Measurements from ENCODE around the gene NCOA5.

The NCOA5 gene

GRCh38 chr20:46119547-46119946 lies 29.8 kb upstream of the NCOA5 start:
- TF ChIP-seq CTCF (conservative IDR thresholded peaks at IDR 0.05; ENCODE audit: low read depth, low read length): no peak
- H3K4me3 ChIP-seq (ENCODE audit: low read length): no peak overlapping the region
- no peak for DNase-seq (ENCODE audit: low read depth)

- TF ChIP-seq CTCF (conservative IDR thresholded peaks at IDR 0.05; ENCODE audit: low read depth, low read length): no peak
- no peak for DNase-seq (ENCODE audit: low read depth)
- no peak overlapping the region for H3K4me3 ChIP-seq (ENCODE audit: low read length)
Observed at GRCh38 chr20:46119028-46119546, 29.3 kb upstream of the NCOA5 start.

GRCh38 chr20:46118481-46119020 lies 28.8 kb upstream of the NCOA5 start:
- no peak for DNase-seq (ENCODE audit: low read depth)
- H3K4me3 ChIP-seq (ENCODE audit: low read length): peak overlapping the region; percentile 20
- TF ChIP-seq CTCF (conservative IDR thresholded peaks at IDR 0.05; ENCODE audit: low read depth, low read length): no peak

- TF ChIP-seq CTCF (conservative IDR thresholded peaks at IDR 0.05; ENCODE audit: low read depth, low read length): no peak
- DNase-seq (ENCODE audit: low read depth): no peak
- H3K4me3 ChIP-seq (ENCODE audit: low read length): peak within 1 kb of the TSS; percentile 32
Observed at GRCh38 chr20:46117704-46118467, 28.1 kb upstream of the NCOA5 start, which contains the start of gene CD40. TSS of gene CD40 (plus strand) at chr20:46118314. CDS start at chr20:46118344, 30 bp downstream.

GRCh38 chr20:46114449-46114848 lies 24.7 kb upstream of the NCOA5 start:
- TF ChIP-seq CTCF (conservative IDR thresholded peaks at IDR 0.05; ENCODE audit: low read depth, low read length): no peak
- no peak for DNase-seq (ENCODE audit: low read depth)
- no peak overlapping the region for H3K4me3 ChIP-seq (ENCODE audit: low read length)

- DNase-seq (ENCODE audit: low read depth): no peak
- no peak overlapping the region for H3K4me3 ChIP-seq (ENCODE audit: low read length)
- no peak for TF ChIP-seq CTCF (conservative IDR thresholded peaks at IDR 0.05; ENCODE audit: low read depth, low read length)
Observed at GRCh38 chr20:46113113-46113470, 23.3 kb upstream of the NCOA5 start.

Measured in retinal pigment epithelial cell (primary cell).